Medulla oblongata (tissue), 1 donor: ENCODE measurements around the gene CUL9.

Source experiments
- DNase-seq: peaks from one replicate; pipeline ENCODE4 v3.0.0-alpha.2; 2015; ENCODE audit errors: extremely low spot score

CUL9 gene

DNA sequence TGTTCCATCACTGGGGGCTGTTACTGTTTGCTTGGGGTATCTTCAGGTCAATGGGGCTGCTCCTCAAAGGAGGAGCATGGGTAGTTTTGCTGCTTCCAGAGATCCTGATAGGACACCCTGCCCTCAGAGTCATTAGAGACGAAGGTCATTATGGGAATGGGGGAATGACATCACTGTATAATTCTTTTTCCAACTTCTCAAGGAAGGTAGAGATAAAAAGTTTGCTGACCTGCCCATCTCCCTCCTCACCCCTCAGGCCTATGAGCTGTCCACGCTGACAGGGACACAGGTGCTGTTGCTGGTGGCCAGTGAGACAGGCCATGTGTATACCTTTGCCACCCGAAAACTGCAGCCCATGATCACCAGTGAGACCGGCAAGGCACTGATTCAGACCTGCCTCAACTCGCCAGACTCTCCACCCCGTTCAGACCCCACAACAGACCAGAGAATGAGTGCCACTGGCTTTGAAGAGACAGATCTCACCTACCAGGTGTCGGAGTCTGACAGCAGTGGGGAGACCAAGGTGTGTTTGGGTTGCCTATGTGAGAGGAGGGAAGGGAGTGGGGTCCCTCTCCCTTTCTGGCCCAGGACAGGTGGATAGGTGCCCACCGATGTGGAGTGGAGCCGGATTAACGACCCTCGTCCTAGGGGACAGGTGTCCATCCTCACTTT lies 8.3 kb upstream of the CUL9 start:
- DNase-seq, result no peak

DNA sequence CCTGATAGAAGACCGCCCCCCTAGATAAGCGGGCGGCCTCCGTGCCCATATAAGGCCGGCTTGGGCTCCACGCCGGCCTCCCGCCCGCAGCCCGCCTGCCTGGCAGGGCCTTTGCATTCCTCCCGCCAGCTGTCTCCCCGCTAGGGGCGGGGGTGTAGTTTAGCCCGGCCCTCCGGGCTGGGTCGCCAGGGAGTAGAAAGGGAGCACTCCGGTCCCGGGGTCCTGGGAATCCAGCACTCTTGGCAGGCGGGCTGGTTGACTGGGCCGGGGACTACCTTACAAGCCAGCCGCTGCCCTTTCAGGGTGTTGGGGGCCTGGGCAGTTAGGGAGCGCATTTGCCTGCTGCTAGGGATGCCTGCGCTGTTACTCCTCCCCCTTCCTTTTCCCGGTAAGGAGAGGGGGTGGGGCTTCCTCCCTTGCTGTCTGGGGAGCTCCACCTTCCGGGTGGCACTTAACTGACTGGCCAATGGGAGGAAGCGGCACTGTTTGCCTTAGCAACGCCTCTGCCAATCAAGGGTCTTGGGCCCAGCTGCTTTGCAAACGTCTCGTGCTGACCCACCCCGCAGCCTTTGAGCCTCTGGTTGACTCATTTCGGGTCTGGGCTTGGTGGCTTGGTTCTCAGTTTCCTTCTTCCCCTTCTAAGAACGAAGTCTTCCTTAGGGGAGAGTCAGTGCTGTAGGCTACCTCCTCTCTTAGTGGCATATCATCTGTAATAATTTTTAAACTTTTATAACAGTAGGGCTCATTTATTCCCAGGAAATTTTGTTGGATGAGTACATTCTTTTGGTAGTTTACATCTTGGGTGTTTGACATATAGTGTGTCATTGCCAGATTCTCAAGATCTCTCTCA lies 7.5 kb upstream of the CUL9 start:
- DNase-seq, result peak; percentile 99

DNA sequence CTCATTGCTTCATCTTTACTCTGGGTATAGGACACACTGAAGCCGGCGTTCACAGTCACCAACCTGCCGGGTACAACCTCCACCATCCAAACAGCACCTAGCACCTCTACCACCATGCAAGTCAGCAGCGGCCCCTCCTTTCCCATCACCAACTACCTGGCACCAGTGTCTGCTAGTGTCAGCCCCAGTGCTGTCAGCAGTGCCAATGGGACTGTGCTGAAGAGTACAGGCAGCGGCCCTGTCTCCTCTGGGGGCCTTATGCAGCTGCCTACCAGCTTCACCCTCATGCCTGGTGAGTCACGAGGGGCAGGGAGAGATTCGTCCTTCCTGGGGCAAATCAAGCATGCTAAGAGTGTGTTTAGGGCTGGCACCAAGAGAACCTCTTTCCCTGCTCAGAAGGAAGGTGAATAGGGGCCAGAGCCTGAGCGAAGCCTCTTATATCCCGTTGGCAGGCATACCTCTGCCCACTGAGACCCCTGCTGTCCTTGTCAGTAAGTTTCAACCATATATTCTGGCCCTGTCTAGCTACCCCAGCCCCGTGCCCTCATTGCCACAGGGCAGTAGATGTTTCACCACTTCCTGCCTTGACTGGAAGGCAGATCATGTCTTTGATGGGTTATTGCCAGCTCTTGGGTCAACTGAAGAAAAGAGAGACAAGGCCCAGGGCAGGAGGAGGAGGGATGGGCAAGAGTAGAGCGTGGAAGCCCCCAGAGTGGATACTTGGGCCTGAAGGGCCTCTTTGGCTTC lies 6.1 kb upstream of the CUL9 start:
- DNase-seq, result no peak

DNA sequence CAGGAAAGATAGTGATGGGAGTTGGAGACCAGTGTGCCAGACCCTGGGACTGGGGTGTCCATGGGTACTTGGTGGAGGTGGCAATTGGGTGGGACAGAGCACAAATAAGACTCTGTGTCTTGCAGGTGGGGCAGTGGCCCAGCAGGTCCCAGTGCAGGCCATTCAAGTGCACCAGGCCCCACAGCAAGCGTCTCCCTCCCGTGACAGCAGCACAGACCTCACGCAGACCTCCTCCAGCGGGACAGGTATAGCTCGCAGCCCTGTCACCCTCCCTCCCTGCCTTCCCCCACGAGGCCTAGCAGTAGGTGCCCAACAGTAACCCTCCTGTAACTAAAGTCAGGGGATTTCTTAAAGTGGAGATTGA lies 5.6 kb upstream of the CUL9 start:
- DNase-seq, result no peak

DNA sequence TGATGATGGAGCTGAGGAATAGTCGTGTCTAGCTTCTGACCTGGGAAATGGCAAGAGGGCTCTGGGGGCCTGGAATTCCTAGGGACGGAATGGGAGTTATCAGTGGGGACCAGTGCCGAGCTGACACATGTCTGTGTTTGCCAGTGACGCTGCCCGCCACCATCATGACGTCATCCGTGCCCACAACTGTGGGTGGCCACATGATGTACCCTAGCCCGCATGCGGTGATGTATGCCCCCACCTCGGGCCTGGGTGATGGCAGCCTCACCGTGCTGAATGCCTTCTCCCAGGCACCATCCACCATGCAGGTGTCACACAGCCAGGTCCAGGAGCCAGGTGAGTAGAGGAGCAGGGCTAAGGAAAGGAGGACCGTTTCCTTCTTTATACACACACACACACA lies 3.8 kb upstream of the CUL9 start:
- no peak for DNase-seq

DNA sequence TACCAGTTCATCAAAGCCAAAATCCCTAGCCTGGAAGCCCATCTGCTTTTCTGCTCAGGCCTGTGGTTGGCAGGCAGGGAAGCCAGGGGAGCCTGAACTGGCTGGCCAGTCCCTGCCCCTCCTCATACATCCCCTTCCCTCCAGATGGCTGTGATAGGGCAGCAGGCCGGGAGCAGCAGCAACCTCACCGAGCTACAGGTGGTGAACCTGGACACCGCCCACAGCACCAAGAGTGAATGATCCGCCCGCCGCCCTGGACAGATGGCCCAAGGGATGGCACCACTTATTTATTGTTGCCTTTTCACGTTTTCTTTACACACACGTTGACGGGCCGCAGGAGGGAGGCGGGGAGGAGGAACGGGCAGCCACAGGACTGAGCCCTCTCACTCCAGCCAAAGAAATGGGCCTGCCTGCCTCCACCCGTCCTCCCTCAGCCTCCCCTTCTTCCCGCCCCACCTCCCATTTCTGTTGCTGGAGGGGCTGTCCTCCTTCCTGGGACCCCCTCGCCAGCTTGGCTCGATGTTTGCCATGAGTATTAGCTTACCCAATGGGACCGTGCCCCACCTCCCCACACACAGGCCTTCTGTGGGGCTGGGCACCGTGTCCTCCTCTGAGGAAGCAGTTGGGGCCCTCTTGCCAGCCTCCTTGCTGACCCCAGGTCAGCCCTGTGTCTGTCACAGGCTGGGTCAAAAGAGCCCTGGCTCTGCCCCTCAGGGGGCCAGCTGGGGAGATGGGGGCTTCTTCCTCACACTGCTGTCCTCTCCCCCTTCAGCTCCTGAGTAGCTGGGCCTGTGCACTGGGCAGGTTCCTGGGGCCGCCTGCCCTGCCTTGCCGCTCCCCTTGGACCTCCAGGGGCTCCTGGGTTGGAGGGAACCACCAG lies 2.8 kb upstream of the CUL9 start:
- DNase-seq, result no peak

DNA sequence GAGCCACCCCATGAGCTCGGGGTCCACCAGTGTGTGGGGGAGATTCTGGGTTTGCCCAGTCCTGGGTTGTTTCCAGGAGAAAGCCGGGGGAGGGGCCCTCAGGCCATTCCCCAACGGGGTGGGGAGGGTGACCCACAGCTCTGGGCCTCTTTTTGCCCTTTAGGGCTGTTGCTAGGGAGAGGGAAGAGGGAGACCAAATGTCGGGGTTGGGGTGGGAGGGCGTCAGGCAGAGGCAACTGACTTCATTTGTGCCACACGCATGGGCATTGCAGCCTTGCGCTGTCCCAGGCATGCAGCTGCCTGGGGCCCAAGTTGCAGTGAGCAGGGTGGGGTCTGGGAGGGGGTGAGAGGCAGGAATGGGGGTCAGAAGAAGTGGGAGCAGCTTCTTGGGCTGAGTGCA lies 1.9 kb upstream of the CUL9 start:
- no peak for DNase-seq

DNA sequence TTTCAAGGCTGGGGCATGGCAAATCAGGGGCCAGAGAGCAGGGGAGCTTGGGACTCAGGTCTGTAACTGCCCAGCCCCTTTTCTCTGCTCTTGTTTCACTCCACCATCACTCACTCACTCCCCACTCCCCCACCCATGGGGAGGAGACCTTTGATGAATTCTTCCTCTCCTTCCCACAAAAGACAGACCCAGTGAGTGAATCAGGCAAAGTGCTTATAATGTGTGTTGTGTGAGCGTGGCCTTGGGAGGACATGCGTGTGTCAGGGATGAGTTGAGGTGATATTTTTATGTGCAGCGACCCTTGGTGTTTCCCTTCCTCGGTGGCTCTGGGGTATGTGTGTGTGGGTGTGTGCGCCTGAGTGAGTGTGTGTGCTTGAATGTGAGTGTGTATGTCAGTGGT lies 1.0 kb upstream of the CUL9 start:
- DNase-seq, result no peak

DNA sequence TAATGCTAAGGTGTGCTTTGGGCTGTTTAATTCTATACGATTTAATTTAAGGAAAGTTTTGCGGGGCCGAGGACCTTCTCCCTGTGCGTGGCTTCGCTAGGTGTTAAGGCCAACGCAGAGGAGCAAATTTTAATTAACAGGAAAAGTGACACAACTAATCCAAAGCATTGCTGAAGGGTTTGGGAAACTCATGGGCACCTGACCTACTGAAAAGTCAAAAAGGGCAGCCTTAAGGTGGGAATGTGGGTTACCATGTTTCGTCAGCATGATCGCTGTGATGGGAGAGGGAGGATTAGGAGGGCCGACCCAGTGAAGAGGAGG lies 415 bp upstream of the CUL9 start:
- no peak for DNase-seq

DNA sequence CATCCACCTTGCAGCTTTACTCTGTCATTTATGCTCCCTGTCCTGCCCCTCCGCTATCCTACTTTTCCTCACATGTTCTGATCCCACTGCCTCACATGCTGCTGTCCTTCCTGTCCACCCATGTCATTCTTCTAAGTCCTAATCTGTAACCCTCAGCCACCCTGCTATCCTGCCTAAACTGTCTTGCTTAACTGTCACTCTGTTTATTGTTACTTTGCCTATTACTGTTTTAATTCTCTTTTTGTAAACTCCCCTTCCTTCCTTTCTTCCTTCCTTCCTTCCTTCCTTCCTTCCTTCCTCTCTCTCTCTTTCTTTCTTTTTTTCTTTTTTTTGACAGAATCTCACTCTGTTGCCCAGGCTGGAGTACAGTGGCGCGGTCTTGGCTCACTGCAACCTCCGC lies 1.4 kb downstream of the CUL9 start:
- DNase-seq, result no peak

DNA sequence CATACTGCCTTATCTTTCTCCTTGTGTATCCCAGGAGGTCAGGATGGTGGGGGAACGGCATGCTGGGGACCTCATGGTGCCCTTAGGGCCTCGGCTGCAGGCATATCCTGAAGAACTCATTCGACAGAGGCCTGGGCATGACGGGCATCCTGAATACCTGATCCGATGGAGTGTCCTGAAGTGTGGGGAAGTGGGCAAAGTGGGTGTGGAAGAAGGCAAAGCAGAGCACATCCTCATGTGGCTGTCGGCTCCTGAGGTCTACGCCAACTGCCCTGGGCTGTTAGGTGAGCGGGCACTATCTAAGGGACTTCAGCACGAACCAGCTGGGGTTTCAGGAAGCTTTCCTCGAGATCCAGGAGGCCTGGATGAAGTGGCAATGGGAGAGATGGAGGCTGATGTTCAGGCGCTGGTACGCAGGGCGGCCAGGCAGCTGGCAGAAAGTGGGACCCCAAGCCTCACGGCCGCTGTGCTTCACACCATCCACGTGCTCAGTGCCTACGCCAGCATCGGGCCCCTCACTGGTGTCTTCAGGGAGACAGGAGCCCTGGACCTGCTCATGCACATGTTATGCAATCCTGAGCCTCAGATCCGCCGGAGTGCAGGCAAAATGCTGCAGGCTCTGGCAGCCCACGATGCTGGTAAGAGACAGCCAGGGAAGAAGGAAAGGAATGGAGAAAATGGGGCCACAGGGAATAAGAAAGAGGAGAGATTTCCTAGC lies 2.4 kb downstream of the CUL9 start:
- no peak for DNase-seq

DNA sequence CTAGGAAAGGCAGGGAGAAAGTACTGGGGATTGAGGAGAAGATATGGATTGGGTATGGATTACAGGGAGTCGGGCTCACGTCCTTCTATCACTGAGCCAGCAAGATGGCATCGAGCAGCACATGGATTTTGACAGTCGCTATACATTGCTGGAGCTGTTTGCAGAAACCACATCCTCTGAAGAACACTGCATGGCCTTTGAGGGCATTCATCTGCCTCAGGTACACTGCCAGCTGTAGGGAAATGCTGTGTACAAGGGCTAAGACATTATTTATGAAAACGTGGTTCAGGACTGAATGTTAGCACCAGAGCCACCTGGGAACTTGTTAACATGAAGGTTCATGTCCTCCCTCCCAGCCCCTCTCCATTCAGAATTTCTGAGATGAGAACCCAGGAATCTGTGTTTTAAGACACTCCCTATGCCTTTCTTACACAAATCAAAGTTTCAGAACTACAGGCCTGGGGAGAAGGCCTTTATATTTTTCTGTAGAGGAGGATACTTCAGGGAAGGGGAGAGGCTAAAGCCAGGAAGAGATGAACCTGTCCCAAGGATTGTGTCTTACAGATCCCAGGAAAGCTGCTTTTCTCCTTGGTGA lies 3.5 kb downstream of the CUL9 start:
- no peak for DNase-seq

DNA sequence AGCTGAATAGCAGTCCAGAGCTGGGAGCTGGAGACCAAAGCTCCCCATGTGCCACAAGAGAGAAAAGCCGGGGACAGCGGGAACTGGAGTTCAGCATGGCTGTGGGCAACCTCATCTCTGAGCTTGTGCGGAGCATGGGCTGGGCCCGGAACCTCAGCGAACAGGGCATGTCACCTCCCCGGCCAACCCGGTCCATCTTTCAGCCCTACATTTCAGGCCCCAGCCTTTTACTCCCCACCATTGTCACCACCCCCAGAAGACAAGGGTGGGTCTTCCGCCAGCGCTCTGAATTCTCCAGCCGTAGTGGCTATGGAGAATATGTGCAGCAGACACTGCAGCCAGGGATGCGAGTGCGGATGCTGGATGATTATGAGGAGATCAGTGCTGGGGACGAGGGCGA lies 4.0 kb downstream of the CUL9 start:
- no peak for DNase-seq

DNA sequence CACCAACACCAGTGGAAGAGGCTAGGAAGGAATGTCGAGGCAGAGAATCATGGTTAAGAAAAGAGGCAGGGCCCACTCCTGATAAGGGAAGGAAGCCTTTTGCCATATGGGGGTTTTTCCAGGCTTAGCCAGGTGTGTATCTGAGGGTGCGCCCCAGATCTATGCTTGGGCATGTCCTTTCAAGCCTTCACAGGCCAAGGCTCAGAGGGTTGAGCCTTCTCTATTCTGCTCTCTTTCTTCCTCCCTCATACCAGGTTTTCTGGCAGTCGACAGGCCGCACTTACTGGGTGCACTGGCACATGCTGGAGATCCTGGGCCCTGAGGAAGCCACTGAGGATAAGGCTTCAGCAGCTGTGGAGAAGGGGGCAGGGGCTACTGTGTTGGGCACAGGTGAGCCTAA lies 4.7 kb downstream of the CUL9 start:
- DNase-seq, result no peak

DNA sequence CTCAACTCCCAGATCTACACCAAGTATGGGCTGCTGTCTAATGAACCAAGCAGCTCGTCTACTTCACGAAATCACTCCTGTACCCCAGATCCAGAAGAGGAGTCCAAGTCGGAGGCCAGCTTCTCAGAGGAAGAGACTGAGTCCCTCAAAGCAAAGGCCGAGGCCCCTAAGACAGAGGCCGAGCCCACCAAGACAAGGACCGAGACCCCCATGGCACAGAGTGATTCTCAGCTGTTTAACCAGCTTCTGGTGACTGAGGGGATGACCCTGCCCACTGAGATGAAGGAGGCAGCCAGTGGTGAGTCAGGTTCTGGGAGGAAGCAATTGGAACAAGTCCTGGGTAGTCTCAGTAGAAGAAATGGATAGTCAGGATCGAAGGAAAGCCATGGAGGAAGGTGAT lies 5.8 kb downstream of the CUL9 start:
- DNase-seq, result no peak

DNA sequence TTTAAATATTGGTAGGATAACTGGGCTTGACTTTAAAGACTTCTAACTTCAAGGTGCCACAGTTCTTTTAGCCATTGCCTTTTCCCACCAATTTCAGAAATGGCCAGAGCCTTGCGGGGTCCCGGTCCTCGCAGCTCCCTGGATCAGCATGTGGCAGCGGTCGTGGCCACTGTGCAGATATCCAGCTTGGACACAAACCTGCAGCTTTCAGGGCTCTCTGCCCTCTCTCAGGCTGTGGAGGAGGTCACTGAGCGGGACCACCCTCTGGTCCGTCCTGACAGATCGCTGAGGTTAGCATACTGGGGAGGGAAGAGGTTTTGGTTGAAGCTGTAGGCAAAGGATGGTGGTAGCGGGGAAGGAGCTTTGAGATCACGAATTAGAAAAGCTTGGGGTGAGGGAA lies 6.4 kb downstream of the CUL9 start:
- DNase-seq, result no peak

DNA sequence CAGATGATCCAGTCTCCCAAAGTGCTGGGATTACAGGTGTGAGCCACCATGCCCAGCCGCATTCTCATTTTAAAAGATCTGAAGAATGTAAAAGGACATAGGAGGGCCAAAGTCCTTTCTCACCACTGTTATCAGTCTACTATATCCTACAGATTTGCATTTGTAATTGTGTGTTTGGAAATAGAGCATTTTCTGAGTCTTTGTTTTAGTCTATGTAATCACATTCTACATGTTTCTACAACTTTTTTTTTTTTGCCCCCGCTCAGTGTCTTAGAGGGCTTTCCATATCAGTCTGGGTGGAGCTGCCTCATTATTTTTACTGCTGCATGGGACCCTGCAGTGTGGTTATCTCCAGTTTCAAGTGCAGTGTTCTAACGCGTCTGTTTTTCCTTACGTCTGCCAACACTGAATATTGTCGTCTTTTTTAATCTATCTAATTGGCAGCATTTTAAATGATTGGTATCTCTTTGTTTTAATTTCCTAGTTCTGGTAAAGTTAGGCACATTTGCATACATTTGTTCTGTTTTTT lies 7.8 kb downstream of the CUL9 start:
- no peak for DNase-seq

DNA sequence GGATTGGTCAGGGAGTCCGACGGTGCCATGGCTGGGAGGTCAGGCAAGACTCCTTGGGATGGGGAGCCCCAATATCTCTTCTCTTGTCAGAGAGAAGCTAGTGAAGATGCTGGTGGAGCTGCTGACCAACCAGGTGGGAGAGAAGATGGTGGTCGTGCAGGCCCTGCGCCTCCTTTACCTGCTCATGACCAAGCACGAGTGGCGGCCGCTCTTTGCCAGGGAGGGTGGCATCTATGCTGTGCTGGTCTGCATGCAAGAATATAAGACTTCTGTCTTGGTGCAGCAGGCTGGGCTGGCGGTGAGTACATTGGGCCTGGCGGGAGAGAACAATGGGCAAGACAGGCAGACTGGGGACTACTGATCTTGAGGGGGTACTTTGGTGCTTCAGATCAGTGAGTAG lies 10.9 kb downstream of the CUL9 start:
- no peak for DNase-seq

DNA sequence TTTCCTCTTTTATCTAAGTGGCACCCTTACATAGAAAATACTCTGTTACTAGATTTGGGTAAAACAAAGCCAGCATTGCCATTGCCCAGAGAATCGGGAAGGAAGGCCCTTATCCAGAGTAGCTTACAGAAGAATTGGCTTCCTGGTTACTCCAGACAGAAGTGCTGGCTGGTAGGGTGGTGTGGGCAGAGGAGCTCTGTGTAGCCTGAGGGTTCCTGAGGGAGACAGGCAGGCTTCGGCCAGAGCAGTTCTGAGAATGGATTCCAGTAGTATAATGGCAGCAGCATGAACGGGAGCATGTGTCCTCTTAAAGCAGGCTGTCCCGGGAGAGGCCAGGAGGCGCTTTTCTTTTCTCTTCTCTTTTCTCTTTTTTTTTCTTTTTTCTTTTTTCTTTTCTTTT lies 11.9 kb downstream of the CUL9 start:
- DNase-seq, result no peak

DNA sequence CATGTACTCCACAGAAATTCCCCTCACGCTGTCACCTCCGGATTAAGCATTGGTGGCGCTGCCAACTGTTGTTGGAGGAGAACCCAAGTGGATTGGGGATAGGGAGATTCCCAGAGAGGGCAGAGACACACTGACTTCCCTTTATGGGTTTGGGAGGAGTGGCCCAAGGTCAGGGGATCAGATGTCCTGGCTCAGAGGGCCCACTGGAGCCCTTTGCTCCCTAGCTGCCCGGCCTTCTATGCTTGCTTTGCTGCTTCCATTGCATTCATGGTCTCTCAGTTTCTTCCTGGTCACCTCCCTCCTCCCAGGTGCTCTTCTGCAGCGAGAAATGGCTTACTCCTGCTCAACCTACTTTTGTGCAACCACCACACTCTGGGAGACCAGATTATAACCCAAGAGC lies 14.3 kb downstream of the CUL9 start:
- no peak for DNase-seq

DNA sequence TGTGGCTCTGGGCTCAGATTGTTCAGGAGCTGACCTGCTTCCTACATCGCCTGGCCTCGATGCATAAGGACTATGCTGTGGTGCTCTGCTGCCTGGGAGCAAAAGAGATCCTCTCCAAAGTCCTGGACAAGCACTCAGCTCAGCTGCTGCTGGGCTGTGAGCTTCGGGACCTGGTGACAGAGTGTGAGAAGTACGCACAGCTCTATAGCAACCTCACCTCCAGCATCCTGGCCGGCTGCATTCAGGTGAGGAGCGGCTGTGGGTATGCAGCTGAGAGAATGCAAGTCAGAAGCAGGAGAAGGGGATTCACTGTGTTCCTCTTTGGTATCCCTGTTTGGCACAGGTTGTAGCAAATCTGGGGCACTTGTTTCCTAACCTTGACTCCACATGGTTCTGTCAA lies 17.9 kb downstream of the CUL9 start:
- no peak for DNase-seq
